NK-92 (cell line): ENCODE measurements around the gene GPR89B.
"Not testable (repeated sequence)": the region's sequence is repeated elsewhere in the genome, so short reads cannot be mapped to it uniquely, and the experiment has no call there.

Experiments used
- DNase-seq: peaks from one replicate; lab custom pipeline; 2025; ENCODE audit not compliant: unreplicated experiment; lab: John Stamatoyannopoulos, UW

Gene GPR89B

DNA sequence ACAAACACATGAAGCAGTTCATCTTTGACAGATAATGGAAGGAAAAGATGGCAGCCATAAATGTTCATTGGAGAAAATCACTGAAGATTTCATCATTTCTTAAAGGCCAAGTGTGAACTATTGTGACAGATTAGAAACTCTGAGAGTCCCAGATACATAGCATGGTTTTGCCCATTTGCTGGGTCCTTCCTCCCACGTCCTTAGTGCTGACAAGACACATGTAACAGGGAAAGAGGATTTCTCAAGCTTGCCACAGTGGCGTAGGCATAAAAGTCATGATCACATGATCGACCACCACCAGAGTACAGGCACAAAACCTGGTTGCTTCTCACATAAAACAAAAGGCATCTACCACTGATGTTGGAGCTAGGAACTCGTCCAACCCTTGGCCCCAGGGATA lies 98.8 kb downstream of the GPR89B start:
- DNase-seq = not testable (repeated sequence)

- DNase-seq = not testable (repeated sequence)
Measured at GRCh38 chr1:148032247-148032646, 104.0 kb downstream of the GPR89B start.

DNA sequence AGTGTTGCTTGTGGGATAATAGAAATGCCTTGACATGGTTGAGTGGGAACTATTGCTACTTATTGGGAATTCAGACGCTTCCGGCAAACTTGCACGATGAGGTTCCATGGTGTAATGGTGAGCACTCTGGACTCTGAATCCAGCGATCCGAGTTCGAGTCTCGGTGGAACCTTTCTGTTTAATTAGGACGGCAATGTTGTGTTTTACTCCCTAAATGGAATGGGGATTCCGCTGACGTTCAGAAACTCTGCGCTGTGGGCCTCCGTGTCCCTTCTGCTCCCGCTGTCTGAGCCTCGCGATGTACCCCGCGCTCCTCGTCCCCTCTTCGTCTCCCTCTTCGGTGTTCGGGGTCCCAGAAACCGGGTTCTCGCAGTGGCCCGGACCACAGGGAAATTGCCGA lies 104.5 kb downstream of the GPR89B start:
- not testable (repeated sequence) for DNase-seq

DNA sequence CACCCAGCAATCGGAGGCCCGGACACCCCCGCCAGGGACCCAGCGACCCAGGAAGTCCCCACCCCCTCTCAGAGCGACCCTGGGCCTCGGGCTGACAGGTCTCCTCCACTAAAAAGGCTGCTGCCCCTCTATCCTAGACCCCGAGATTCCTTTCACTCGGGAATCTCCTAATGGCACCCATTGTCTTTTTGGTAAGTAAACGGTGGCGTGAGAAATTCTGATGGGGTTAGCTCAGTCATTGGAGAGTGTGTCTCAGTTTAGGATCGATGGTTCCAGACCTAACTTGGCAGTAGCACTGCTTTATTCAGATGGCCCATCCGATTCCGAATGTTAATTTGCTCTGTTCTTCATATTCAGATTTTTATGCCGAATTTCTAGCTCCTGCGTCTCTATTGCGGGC lies 104.9 kb downstream of the GPR89B start:
- DNase-seq = not testable (repeated sequence)

DNA sequence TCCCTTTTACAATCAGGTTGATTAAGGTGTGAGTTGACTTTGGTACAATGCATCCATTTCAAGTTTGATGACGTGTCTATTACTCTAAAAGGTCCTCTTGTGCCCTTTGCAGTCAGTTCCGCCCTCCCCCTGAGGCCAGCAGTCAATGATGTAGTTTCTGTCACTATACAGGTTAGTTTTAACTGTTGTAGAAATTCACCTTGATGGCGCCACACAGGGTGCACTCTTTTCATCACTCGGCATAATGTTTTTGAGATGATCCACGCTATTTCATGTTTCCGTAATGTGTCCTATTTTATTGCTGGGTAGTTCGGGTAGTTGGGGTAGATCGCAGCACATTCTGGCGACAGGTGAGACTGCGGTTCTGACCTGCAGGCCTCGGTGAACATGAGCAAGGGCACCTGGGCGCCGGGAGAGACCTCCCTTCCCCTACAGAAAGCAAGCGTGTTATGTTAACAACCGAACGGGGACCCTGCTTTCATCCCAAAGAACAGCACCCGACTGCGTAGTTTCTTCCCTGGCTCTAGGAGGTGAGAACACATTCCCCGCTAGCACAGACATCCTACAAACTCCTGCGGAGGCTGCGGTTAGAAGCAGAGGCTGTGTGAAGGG lies 109.7 kb downstream of the GPR89B start:
- DNase-seq = not testable (repeated sequence)

DNA sequence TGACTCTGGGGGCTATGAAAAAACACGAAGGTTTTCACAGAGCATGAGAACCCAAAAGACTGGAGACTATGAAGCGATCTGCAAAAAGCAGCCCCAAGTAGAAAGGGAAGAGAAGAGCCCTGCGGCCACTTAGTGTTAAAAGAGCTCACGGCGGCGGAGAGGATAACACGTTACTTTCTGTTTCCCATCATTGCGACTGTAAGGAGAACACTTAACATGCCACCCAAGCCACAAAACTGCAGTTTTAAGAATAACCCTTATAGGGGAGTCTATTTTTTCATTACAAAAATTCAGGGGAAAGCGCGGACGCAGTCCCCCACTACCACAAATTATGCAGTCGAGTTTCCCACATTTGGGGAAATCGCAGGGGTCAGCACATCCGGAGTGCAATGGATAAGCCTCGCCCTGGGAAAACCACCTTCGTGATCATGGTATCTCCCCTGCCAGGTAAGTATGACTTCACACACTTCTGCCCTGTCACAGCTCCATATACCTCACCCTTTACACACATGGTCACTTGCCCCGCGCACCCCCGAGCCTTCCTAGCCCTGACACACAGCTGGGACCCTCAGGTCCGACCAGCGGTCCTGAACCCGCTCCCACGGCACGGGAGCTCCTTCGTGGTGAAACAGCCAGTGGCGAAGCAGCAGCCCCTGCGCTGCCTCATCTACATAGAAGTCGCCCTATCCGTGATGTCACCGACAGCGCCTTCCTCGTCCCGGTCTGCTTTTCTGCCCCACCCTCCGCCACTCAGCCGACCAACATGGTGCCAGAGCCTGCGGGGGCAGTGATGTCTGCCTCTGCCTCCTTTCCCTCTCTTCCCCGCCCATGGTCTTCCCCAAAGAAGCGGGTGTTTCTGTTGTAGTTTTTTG lies 110.5 kb downstream of the GPR89B start:
- DNase-seq = not testable (repeated sequence)
